HG03565 (cell line): Measurements from ENCODE around the gene SGMS1.
"Not testable (repeated sequence)": the region's sequence is repeated elsewhere in the genome, so short reads cannot be mapped to it uniquely, and the experiment has no call there.

Experiments used
- ATAC-seq: cut with Tn5 transposase; IDR thresholded peaks from one replicate; pipeline ENCODE4 v1.9.1; 2021; ENCODE audit warnings: mild to moderate bottlenecking, moderate library complexity; ENCODE audit not compliant: unreplicated experiment

The SGMS1 gene

GRCh38 chr10:50623663-50624412 is at the start of gene SGMS1:
SGMS1 (minus strand) TSS chr10:50623956; CDS start chr10:50344114, 279,842 bp downstream.
- ATAC-seq = peak; percentile 20

GRCh38 chr10:50672152-50672551 is 48.4 kb upstream of the SGMS1 start:
- peak; percentile 60 for ATAC-seq

GRCh38 chr10:50671645-50672044 is 47.9 kb upstream of the SGMS1 start:
- not testable (repeated sequence) for ATAC-seq

- ATAC-seq = not testable (repeated sequence)
These were observed 46.2 kb upstream of the SGMS1 start for GRCh38 chr10:50669957-50670356.

- ATAC-seq = not testable (repeated sequence)
These were observed 43.6 kb upstream of the SGMS1 start for GRCh38 chr10:50667353-50667752.

GRCh38 chr10:50662420-50662819 is 38.7 kb upstream of the SGMS1 start:
- ATAC-seq = not testable (repeated sequence)

GRCh38 chr10:50661563-50661962 is 37.8 kb upstream of the SGMS1 start:
- ATAC-seq = not testable (repeated sequence)

- ATAC-seq = peak; percentile 99
These were observed 36.3 kb upstream of the SGMS1 start for GRCh38 chr10:50659865-50660730.

GRCh38 chr10:50659016-50659864 is 35.5 kb upstream of the SGMS1 start:
- ATAC-seq = not testable (repeated sequence)

- ATAC-seq = no peak
These were observed 34.4 kb upstream of the SGMS1 start for GRCh38 chr10:50658165-50658564.

- ATAC-seq = no peak
These were observed 30.0 kb upstream of the SGMS1 start for GRCh38 chr10:50653758-50654157.

GRCh38 chr10:50653142-50653541 is 29.4 kb upstream of the SGMS1 start:
- ATAC-seq = no peak

- ATAC-seq = no peak
These were observed 28.1 kb upstream of the SGMS1 start for GRCh38 chr10:50651808-50652207.

GRCh38 chr10:50650481-50650880 is 26.7 kb upstream of the SGMS1 start:
- no peak for ATAC-seq

- no peak for ATAC-seq
These were observed 25.1 kb upstream of the SGMS1 start for GRCh38 chr10:50648935-50649227.

GRCh38 chr10:50648089-50648934 is 24.6 kb upstream of the SGMS1 start:
- ATAC-seq = peak; percentile 46

GRCh38 chr10:50647350-50647749 is 23.6 kb upstream of the SGMS1 start:
- not testable (repeated sequence) for ATAC-seq

GRCh38 chr10:50645236-50645635 is 21.5 kb upstream of the SGMS1 start:
- ATAC-seq = no peak

GRCh38 chr10:50641626-50642025 is 17.9 kb upstream of the SGMS1 start:
- no peak for ATAC-seq

- no peak for ATAC-seq
These were observed 16.5 kb upstream of the SGMS1 start for GRCh38 chr10:50640238-50640637.
